Measurements from ENCODE around the gene OR4K17. TPM values are rescaled to one million over a fixed set of nuclear protein-coding genes. Genes with fewer than 3 reads are reported as not detected.

Gene OR4K17
- polyA plus RNA-seq, 6 donors from 2014 or later: not detected

Other genes starting within 250 kb of the OR4K17 start
- not detected for gene OR4K2, start 235.6 kb upstream of the OR4K17 start, polyA plus RNA-seq (ENCODE audit: low read depth in 6 of 6)
- gene OR4K5, start 190.1 kb upstream of the OR4K17 start, polyA plus RNA-seq (ENCODE audit: low read depth in 6 of 6): not detected
- not detected for gene OR4K1, start 179.8 kb upstream of the OR4K17 start, polyA plus RNA-seq (ENCODE audit: low read depth in 6 of 6)
- not detected for gene OR4K15, start 135.1 kb upstream of the OR4K17 start, polyA plus RNA-seq (ENCODE audit: low read depth in 6 of 6)
- gene OR4Q2, start 108.6 kb upstream of the OR4K17 start, polyA plus RNA-seq (ENCODE audit: low read depth in 6 of 6): not detected
- gene OR4K14, start 91.4 kb upstream of the OR4K17 start, polyA plus RNA-seq (ENCODE audit: low read depth in 6 of 6): not detected
- not detected for gene OR4K13, start 74.7 kb upstream of the OR4K17 start, polyA plus RNA-seq (ENCODE audit: low read depth in 6 of 6)
- gene OR4L1, start 50.7 kb upstream of the OR4K17 start, polyA plus RNA-seq (ENCODE audit: low read depth in 6 of 6): not detected
- gene OR4N5, start 28.1 kb downstream of the OR4K17 start, polyA plus RNA-seq (ENCODE audit: low read depth in 6 of 6): not detected
- gene OR11G2, start 80.2 kb downstream of the OR4K17 start, polyA plus RNA-seq (ENCODE audit: low read depth in 6 of 6): not detected
- not detected for gene OR11H6, start 113.0 kb downstream of the OR4K17 start, polyA plus RNA-seq (ENCODE audit: low read depth in 6 of 6)
- gene OR11H7, start 118.2 kb downstream of the OR4K17 start, polyA plus RNA-seq (ENCODE audit: low read depth in 6 of 6): not detected
- gene OR11H4, start 128.5 kb downstream of the OR4K17 start, polyA plus RNA-seq (ENCODE audit: low read depth in 6 of 6): not detected
- gene TTC5, start 195.2 kb downstream of the OR4K17 start, polyA plus RNA-seq (ENCODE audit: low read depth in 6 of 6): 10 to 100 TPM; 21.8 to 28.5 (median 26.6) TPM
- 10 to 100 TPM; 24.9 to 44.6 (median 32.7) TPM for gene CCNB1IP1, start 222.5 kb downstream of the OR4K17 start, polyA plus RNA-seq (ENCODE audit: low read depth in 6 of 6)
- 10 to 100 TPM in 3 of 6 donors, 1 to 10 TPM in 3; 6.2 to 17.0 (median 10.6) TPM for gene PARP2, start 232.9 kb downstream of the OR4K17 start, polyA plus RNA-seq (ENCODE audit: low read depth in 6 of 6)

All from naive B cell (primary cell).